Measurements from ENCODE around the gene MCM6.

- TF ChIP-seq, protein P1, sequence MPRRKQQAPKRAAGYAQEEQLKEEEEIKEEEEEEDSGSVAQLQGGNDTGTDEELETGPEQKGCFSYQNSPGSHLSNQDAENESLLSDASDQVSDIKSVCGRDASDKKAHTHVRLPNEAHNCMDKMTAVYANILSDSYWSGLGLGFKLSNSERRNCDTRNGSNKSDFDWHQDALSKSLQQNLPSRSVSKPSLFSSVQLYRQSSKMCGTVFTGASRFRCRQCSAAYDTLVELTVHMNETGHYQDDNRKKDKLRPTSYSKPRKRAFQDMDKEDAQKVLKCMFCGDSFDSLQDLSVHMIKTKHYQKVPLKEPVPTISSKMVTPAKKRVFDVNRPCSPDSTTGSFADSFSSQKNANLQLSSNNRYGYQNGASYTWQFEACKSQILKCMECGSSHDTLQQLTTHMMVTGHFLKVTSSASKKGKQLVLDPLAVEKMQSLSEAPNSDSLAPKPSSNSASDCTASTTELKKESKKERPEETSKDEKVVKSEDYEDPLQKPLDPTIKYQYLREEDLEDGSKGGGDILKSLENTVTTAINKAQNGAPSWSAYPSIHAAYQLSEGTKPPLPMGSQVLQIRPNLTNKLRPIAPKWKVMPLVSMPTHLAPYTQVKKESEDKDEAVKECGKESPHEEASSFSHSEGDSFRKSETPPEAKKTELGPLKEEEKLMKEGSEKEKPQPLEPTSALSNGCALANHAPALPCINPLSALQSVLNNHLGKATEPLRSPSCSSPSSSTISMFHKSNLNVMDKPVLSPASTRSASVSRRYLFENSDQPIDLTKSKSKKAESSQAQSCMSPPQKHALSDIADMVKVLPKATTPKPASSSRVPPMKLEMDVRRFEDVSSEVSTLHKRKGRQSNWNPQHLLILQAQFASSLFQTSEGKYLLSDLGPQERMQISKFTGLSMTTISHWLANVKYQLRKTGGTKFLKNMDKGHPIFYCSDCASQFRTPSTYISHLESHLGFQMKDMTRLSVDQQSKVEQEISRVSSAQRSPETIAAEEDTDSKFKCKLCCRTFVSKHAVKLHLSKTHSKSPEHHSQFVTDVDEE (CRISPR knock-in tag; IDR thresholded peaks at IDR 0.05): no peak
- TF ChIP-seq POU6F1 (CRISPR knock-in tag; IDR thresholded peaks at IDR 0.05; ENCODE audit: borderline replicate concordance, low read depth) (no peak), ARNTL (CRISPR knock-in tag; IDR thresholded peaks at IDR 0.05; ENCODE audit: borderline replicate concordance, low read depth) (no peak), TOX (CRISPR knock-in tag; IDR thresholded peaks at IDR 0.05; ENCODE audit: borderline replicate concordance) (no peak), RARB (CRISPR knock-in tag; IDR thresholded peaks at IDR 0.05) (no peak), ZNF565 (CRISPR knock-in tag; conservative IDR thresholded peaks at IDR 0.05; ENCODE audit: low read depth) (no peak), ISL1 (CRISPR knock-in tag; IDR thresholded peaks at IDR 0.05) (no peak)
- TF ChIP-seq, protein P2, sequence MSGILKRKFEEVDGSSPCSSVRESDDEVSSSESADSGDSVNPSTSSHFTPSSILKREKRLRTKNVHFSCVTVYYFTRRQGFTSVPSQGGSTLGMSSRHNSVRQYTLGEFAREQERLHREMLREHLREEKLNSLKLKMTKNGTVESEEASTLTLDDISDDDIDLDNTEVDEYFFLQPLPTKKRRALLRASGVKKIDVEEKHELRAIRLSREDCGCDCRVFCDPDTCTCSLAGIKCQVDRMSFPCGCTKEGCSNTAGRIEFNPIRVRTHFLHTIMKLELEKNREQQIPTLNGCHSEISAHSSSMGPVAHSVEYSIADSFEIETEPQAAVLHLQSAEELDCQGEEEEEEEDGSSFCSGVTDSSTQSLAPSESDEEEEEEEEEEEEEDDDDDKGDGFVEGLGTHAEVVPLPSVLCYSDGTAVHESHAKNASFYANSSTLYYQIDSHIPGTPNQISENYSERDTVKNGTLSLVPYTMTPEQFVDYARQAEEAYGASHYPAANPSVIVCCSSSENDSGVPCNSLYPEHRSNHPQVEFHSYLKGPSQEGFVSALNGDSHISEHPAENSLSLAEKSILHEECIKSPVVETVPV (CRISPR knock-in tag; IDR thresholded peaks at IDR 0.05): no peak
Measured at GRCh38 chr2:135890835-135891234, 14.6 kb upstream of the MCM6 start.
